NCI-H2196 (cell line): Measurements from ENCODE around the gene GAPVD1.

Source experiments
- DNase-seq: peaks from one replicate; lab custom pipeline; 2025; ENCODE audit not compliant: unreplicated experiment; lab: John Stamatoyannopoulos, UW

Gene GAPVD1

GRCh38 chr9:125400725-125401716, 139.4 kb downstream of the GAPVD1 start:
- DNase-seq, result no peak

GRCh38 chr9:125404733-125405132, 143.1 kb downstream of the GAPVD1 start:
- DNase-seq, result no peak

- DNase-seq, result no peak
Measured at GRCh38 chr9:125405938-125406809, 144.5 kb downstream of the GAPVD1 start.

- DNase-seq, result no peak
Measured at GRCh38 chr9:125406810-125407087, 145.1 kb downstream of the GAPVD1 start.

- DNase-seq, result no peak
Measured at GRCh38 chr9:125407432-125407973, 145.9 kb downstream of the GAPVD1 start.

- DNase-seq, result peak; percentile 81
Measured at GRCh38 chr9:125407974-125408900, 146.6 kb downstream of the GAPVD1 start.

GRCh38 chr9:125409217-125409636, 147.6 kb downstream of the GAPVD1 start:
- peak; percentile 8 for DNase-seq

DNA sequence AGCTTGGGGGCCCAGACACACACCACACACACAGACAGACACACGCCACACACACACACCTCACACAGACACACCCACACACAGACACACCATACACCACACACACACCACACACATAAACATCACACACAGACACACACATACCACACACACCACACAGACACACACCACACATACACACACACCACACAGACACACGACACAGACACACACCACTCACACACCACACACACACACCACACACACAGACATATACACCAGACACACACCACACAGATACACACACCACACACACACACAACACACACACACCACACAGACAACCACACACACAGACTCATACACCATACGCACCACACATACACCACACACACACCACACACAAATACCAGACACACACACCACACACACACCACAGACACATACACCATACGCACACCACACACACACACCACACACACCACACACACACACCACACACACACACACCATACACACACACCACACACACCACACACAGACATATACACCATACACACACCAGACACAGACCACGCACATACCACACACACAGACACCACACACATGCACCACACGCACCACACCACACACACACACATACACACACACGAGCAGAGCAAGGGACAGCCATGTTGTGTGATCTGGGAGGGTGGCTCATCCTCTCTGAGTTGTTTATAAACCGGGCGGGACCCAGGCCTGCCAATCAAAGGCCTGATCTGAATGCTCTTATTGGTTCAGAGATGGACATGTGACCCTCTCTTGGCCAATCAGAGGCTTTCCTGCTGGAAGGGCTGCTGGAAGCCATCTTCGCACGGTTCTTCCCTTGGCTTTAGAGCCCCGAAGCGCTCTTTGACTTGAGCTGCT, 148.3 kb downstream of the GAPVD1 start:
- peak; percentile 86 for DNase-seq

DNA sequence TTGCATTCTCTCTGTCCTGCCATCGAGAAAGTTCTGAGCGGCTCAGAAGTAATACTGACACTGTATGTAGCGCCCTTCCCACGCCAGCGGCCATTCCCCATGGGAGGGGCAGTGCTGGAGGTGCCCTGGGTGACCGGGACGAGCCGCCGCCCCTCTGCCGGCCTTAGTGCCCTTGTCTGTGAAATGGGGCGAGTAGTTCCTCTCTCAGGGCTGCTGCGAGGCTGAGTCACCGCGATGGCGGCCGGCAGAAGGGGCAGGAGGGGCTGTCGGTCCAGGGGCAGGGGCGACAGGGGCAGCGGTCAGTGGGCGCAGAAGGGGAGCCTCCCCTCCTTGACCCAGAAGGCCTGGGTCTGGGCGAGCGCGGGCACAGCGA, 148.9 kb downstream of the GAPVD1 start:
- DNase-seq, result no peak

DNA sequence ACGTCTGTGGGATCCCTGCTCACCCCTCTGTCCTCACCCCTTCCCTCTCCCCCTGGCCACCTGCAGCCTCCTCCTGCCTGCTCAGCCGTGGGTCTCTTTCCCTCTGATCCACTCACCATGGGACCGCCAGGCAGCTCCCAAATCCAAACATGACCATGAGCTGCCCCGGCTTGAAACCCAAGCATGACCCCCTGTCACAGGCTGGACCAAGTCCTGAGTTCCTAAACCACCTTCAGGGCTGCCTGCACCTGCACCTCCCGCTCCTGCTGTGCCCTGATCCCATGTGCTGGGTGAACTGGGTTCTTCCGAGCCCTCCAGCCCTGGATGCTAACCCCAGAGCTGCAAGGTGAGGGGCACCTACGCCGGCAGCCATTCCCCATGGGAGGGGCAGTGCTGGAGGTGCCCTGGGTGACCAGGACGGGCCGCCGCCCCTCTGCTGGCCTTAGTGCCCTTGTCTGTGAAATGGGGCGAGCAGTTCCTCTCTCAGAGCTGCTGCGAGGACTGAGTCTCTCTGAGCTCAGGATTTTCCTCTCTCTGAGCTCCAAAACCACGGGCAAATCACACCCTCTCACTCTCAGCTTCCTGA, 149.6 kb downstream of the GAPVD1 start:
- no peak for DNase-seq

- DNase-seq, result no peak
Measured at GRCh38 chr9:125412166-125412565, 150.5 kb downstream of the GAPVD1 start.

DNA sequence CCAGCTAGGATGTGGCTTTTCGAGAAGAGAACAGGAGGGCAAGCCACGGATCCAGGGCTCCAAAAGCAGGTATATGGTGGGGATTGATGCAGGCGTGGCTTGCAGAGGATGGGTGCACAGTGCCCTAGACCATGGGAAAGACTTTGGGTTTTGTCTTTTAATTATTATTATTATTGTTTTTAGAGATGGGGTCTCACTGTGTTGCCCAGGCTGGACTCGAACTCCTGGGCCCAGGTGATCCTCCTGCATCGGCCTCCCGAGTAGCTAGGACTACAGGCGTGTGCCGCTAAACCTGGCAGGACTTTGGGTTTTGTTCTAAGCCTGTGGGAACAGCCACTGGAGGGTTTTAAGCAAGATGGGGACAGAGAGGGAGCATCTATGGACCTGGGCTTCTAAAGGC, 152.0 kb downstream of the GAPVD1 start:
- no peak for DNase-seq

DNA sequence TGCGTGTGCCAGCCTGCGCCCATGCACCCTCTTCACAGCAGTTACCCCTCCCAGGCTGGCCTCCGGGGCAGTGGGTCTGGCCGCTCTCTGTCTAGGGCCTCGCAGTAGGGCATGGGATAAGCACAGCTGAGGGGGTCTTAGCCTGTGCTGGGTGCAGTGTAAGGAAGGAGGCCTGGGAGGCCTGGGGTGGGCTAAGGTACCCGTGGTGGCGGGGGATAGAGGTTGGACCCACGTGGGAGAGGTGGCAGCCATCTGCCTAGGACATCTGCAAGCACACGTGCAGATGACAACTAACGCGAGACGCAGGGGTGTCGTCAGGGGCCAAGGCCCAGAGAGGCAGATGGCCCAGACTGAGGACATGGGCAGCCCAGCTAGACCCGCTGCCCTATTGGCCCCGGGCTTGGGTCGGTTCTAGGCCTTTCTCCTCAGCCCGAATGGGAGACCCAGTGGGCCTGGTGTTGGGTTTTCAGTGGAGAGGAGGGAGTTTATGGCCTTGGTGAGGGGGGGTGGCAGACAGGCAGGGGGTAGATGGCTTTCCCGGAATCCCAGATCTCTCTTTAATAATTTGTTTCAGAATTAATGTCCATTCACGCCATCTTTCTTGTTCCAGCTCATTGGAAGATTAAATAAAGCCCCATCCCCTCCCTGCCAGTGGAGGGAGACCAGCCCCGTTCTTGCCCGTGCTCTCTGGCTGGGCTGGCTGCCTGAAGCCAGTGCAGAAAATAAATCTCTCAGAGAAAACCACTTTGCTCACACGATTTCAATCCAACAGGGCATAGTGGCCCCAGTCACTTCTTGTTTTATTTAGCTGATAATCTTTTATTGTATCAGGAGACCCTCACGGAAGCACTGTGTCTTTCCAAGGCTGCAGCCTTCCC, 154.2 kb downstream of the GAPVD1 start:
- no peak for DNase-seq

DNA sequence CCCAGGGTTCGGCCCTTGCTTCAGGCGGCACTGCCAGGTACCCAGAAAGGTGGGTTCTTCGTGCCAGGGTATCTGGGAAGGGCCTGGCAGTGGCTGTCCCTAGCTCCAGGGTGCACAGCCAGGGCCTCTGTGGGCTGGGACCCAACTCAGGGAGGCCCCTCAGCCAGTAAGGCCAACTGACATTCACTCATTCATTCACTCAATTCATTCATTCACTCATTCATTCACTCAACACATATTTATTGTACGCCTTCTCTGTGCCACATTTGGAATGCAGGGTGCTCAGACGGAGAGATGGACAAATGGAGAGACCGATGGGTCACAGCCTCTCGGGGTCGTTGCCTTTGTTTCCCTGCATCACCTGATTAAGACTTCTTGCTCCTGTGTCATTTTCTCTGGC, 154.9 kb downstream of the GAPVD1 start:
- DNase-seq, result no peak
